ENCODE data around the gene EHD2.

EHD2 gene

DNA sequence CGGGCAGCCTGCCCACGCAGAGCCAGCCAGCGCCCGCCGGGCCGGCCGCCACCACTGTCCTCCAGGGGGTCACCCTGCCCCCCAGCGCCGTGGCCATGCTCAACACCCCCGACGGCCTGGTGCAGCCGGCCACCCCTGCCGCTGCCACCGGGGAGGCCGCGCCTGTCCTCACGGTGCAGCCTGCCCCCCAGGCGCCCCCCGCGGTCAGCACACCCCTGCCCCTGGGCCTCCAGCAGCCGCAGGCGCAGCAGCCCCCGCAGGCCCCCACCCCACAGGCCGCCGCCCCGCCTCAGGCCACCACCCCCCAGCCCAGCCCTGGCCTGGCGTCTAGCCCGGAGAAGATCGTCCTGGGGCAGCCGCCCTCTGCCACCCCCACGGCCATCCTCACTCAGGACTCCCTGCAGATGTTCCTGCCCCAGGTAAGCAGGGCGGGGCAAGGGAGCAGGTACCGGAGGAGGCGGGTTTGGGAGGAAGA, 32.3 kb upstream of the EHD2 start:
- H3K4me3 ChIP-seq (ENCODE audit: low read length): no peak overlapping the region
- TF ChIP-seq ZNF274 (IDR thresholded peaks at IDR 0.05; ENCODE audit: low read depth, low read length): no peak

DNA sequence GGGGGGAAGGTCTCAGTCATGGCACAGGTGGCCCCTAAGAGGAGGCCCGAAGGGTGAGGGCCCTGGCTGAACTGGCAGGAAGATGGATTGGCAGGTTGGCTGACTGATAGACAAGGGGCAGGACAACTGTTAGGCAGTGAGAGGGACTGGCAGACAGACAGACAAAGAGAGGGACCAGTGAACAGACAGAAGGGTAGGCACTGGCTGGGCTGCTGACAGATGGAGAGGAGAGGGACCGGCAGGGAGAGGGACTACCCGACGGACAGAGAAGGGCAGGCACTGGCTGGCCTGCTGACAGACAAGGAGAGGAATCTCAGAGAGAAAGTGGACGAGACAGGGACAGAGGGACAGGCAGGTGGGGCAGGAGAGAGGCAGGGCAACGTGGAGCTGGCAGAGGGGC, 31.8 kb upstream of the EHD2 start:
- TF ChIP-seq ZNF274 (IDR thresholded peaks at IDR 0.05; ENCODE audit: low read depth, low read length): no peak

DNA sequence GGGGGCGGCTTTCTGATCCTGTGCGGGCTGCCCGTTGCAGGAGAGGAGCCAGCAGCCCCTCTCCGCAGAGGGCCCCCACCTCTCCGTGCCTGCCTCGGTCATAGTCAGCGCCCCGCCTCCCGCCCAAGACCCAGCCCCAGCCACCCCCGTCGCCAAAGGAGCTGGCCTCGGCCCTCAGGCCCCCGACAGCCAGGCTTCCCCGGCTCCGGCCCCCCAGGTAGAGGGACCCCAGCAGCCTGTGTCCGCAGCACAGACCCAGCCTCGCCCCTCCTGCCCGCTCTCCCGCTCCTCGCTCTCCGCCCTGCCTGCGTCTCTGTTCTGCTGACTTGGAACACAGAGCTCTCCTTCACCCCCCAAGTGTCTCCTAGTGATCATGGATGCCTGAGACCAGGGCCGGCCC, 31.3 kb upstream of the EHD2 start:
- TF ChIP-seq ZNF274 (IDR thresholded peaks at IDR 0.05; ENCODE audit: low read depth, low read length): no peak

More for the DNA sequence above, 31.8 kb upstream of the EHD2 start:
- no peak overlapping the region for H3K4me3 ChIP-seq (ENCODE audit: low read length)

DNA sequence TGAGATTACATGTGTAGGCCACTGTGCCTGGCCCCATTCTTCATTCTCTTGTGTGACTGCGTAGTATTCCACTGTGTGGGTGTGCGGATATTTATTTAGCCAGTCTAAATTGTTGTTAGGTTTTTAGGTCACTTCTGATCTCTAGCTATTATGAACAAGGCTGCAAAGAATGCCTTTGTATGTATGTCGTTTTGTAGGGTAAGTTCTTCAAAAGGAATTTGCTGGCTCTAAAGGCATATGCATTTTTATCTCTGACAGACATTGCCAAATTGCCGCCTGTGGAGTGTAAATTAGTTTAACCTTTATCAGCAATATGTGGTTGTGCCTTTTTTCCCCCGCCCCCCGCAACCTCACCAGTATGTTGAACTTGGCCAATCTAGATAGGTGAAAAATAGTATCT, 30.3 kb upstream of the EHD2 start:
- TF ChIP-seq ZNF274 (IDR thresholded peaks at IDR 0.05; ENCODE audit: low read depth, low read length): no peak
- no peak overlapping the region for H3K4me3 ChIP-seq (ENCODE audit: low read length)

More for the DNA sequence above, 31.3 kb upstream of the EHD2 start:
- H3K4me3 ChIP-seq (ENCODE audit: low read length): no peak overlapping the region

DNA sequence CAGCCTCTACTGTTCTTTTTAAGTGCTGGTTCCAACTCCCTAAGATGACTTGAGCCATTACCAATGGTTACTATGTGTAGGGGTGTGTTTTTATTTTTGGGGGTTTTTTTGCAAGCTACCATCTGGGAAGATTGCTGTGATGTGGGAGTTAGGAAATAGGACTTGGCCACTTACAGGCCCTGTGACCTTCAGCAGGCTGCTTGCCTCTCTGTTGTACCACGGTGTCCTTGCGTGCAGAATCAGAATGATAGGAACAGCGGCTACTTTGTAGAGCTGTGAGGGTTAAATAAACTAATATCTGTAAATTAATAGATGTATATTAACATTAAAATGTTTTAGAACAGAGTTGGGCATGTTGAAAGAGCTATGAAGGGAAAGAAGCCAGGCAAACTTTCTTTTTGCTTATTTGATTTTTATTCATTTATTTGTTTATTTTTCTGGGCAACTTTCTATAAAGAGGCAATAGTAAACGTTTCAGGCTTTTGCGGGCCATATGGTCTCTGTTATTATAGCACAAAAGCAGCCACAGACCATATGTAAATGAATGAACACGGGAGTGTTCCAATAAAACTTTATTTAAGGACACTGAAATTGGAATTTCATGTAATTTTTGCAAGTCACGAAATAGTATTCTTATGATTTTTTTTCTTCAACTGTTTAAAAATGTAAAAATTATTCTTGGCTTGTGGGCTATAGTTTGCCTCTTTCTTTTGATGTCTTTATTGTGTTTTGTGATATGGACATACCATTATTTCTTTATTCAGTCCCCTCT, 26.4 kb upstream of the EHD2 start:
- TF ChIP-seq ZNF274 (IDR thresholded peaks at IDR 0.05; ENCODE audit: low read depth, low read length): no peak
- H3K4me3 ChIP-seq (ENCODE audit: low read length): no peak overlapping the region

DNA sequence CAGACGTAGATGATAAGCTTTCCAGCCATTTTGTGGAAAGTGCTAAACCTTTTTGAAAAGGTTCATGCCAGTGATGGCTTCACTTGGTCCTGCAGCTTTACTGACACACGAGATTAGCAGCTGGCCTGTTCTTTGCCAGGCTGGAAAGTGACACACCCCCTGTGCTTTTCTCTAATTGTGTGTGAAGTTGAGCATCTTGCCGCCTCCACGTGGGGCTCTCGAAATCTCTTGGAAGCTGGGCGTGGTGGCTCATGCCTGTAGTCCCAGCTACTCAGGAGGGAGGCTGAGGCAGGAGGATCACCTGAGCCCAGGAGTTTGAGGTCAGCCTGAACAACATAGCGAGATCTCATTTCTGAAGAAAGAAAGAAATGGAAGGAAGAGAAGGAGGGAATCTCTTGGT, 25.3 kb upstream of the EHD2 start:
- no peak overlapping the region for H3K4me3 ChIP-seq (ENCODE audit: low read length)
- no peak for TF ChIP-seq ZNF274 (IDR thresholded peaks at IDR 0.05; ENCODE audit: low read depth, low read length)

DNA sequence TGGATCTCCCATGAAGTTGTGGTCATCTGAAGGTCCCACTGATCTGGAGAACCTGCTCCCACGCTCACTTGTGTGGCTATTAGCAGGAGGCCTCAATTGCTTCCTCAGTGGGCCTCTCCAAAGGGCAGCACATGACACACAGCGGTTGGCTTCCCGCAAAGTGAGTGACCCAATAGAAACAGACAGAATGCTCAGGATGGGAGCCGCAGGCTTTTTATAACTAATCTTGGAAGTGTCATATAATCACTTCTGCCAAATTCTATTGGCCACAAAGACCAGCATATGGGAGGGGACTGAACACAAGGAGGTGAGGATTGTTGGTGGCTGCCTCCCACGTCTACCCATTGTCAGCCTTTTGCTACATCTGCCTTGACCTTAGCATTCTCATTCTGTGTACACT, 22.1 kb upstream of the EHD2 start:
- no peak for TF ChIP-seq ZNF274 (IDR thresholded peaks at IDR 0.05; ENCODE audit: low read depth, low read length)
- H3K4me3 ChIP-seq (ENCODE audit: low read length): no peak overlapping the region

DNA sequence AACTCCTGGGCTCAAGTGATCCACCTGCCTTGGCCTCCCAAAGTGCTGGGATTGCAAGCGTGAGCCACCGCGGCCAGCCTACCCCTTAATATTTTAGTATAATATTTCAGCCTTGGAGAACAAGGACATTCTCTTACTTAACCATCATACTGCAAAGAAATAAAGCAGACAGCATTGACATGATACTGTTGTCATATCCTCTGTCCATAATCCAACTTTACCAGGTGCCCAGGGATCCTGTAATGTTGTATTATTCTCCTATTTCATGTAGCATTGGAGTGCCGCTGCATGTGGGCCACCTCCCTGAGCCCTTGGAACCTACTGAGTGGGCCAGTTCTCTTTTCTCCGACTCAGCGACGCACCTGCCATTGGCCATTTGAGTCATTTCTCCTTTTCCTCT, 21.4 kb upstream of the EHD2 start:
- TF ChIP-seq ZNF274 (IDR thresholded peaks at IDR 0.05; ENCODE audit: low read depth, low read length): no peak
- H3K4me3 ChIP-seq (ENCODE audit: low read length): no peak overlapping the region

DNA sequence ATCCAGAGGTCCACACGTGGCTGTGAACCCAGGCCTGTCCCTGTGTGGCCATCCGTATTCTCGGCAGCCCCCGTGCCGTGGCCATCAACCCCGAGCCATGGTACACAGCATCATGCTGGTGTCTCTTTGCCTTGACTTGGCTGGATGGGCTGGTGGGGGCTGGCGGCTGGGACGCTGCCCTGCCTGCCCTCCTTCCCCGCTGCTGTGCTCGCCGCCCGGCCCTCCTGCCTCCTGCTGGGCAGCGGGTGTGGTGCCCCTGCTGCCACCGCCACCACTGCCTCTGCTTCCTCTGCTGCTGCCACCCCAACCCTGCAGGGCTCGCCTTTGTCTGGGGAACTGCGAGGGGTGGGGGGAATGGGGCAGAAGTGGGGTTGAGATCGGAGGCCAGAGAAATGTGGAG, 19.7 kb upstream of the EHD2 start:
- TF ChIP-seq ZNF274 (IDR thresholded peaks at IDR 0.05; ENCODE audit: low read depth, low read length): no peak

DNA sequence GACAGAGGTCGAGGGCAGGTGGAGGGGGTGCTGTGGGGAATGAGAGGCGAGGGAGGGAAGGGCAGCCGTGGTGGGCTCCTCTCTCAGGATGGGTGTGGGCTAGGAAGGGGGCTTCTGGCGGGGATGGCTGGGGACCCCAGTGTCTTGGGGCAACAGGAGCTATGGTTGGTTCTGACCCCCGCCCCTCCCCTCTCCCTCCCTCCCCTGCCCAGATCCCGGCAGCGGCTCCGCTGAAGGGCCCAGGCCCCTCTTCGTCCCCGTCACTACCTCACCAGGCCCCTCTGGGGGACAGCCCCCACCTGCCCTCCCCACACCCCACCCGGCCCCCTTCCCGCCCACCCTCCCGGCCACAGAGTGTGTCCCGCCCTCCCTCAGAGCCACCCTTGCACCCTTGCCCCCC, 19.3 kb upstream of the EHD2 start:
- no peak overlapping the region for H3K4me3 ChIP-seq (ENCODE audit: low read length)
- TF ChIP-seq ZNF274 (IDR thresholded peaks at IDR 0.05; ENCODE audit: low read depth, low read length): no peak

More for the DNA sequence above, 19.7 kb upstream of the EHD2 start:
- no peak overlapping the region for H3K4me3 ChIP-seq (ENCODE audit: low read length)

DNA sequence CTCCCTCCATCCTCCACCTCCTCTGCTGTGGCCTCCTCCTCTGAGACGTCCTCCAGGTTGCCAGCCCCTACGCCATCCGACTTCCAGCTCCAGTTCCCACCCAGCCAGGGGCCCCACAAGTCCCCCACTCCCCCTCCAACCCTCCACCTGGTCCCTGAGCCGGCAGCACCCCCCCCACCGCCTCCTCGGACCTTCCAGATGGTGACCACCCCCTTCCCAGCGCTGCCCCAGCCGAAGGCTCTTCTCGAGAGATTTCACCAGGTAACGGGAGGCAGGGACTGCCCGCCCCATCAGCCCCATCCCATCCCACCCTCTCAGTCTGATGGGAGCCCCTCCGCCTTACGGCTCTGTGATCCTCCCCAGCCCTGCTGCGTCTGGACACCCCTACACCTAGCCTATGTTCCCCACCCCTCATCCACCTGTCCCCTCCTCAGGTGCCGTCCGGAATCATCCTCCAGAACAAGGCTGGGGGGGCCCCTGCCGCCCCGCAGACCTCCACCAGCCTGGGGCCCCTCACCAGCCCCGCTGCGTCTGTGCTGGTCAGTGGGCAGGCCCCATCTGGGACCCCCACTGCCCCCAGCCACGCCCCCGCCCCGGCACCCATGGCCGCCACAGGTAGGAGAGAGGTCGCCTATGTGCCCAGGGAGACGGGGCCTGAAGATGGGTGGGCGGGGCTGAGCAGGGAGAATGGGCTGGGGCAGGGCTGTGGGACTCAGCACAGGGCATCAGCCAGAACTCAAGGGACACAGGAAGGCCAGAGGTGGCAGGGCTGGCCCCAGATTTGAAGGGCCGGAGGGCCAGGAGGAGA, 18.6 kb upstream of the EHD2 start:
- TF ChIP-seq ZNF274 (IDR thresholded peaks at IDR 0.05; ENCODE audit: low read depth, low read length): no peak
- H3K4me3 ChIP-seq (ENCODE audit: low read length): no peak overlapping the region

DNA sequence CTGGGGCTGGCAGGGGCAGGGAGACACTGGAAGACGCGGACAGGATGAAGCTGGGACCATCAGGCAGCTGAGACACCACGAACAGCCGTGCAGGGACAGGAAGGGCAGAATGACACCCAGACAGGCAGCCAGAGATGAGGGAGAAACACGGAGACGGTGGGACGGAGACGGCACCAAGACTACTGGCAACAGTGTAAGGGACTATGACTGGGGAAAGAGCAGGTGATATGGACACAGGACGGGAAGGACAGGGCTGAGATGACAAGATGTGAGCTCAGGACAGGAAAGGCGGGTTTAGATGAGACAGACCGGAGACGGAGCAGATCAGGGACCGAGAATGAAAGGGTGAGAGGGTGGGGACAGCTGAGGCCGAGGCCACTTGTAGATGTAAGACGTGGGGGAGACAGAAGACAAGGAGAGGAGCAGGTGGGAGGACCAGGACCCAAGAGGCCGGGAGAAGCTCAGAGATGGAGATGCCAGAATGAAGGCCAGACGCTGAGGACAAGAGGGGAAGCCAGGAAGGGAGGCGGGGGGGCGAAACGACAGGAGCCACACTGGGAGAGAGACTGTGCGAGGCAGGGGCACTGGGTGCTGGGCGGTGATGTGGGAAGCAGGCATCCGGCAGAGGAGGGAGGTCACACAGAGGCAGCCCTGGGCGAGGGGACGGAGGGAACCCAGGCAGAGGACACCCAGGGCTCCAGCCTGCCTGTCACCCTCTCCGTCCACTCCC, 17.5 kb upstream of the EHD2 start:
- TF ChIP-seq ZNF274 (IDR thresholded peaks at IDR 0.05; ENCODE audit: low read depth, low read length): no peak
- H3K4me3 ChIP-seq (ENCODE audit: low read length): no peak overlapping the region

DNA sequence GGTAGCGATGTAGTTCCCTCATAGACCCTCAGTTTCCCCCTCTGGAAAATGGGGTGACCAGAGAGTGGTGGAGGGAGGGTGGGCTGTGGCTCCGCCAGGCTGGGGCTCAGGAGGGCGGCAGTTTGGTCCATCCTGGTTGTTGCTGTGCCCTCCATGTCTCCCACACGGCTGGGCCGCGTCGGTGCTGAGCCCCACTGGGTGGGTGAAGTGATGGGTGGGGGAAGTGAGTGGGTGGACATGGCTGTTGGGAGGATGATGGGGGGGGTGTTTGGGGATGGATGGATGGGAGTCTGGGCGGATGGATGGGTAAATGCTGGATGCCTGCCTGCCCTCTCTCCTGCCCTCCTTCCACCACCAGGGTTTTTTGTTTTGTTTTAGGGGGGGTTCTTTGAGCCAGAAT, 16.6 kb upstream of the EHD2 start:
- H3K4me3 ChIP-seq (ENCODE audit: low read length): no peak overlapping the region
- no peak for TF ChIP-seq ZNF274 (IDR thresholded peaks at IDR 0.05; ENCODE audit: low read depth, low read length)

DNA sequence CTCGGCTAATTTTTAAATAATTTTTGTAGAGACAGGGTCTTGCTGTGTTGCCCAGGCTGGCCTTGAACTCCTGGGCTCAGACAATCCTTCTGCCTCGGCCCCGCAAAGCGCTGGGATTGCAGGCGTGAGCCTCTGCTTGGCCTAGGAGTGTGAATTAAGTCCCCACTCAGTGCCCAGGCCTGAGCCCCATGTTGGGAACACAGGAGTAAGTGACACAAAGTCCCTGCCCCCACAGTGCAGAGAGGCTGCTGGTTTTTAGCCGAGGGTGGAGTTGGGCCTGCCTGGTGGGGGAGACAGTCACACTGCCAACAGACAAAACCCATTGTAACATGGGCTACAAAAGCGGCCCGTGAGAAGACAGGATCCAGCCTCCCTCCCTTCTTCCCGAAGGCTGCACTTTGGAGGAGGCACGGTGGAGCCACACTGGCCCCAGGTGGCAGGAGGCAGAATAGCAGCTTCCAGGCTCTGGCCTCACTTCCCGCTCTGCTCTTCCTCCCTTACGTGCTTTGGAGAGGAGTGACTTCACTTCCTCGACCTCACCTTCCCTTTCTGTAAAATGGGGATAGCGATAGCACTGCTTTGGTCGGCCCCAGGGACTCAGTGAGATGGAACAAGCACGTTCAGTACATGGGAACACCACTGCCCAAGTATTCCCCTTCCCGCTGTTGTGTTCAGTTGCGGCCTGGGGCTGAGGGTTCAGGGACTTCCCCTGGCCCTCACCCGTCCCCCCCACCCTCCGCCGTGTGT, 15.2 kb upstream of the EHD2 start:
- TF ChIP-seq ZNF274 (IDR thresholded peaks at IDR 0.05; ENCODE audit: low read depth, low read length): no peak
- H3K4me3 ChIP-seq (ENCODE audit: low read length): no peak overlapping the region
